ENCODE results near the gene MPO. TPM values are rescaled to one million over a fixed set of nuclear protein-coding genes. Genes with fewer than 3 reads are reported as not detected.

Gene MPO
- total and polyA plus RNA-seq, 12 donors, result 0.07 to 2.5 (median 0.18) TPM; not detected in 2

GRCh38 chr17:58315281-58315711 lies 34.6 kb upstream of the MPO start:
- H3K4me3 ChIP-seq, result no peak overlapping the region
- TF ChIP-seq, protein P1, sequence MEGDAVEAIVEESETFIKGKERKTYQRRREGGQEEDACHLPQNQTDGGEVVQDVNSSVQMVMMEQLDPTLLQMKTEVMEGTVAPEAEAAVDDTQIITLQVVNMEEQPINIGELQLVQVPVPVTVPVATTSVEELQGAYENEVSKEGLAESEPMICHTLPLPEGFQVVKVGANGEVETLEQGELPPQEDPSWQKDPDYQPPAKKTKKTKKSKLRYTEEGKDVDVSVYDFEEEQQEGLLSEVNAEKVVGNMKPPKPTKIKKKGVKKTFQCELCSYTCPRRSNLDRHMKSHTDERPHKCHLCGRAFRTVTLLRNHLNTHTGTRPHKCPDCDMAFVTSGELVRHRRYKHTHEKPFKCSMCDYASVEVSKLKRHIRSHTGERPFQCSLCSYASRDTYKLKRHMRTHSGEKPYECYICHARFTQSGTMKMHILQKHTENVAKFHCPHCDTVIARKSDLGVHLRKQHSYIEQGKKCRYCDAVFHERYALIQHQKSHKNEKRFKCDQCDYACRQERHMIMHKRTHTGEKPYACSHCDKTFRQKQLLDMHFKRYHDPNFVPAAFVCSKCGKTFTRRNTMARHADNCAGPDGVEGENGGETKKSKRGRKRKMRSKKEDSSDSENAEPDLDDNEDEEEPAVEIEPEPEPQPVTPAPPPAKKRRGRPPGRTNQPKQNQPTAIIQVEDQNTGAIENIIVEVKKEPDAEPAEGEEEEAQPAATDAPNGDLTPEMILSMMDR (IDR thresholded peaks at IDR 0.05), result no peak
- H3K27me3 ChIP-seq, result no peaks in the 10 kb centered on the region
- DNase-seq (no peak), ATAC-seq (no peak)
- no peaks in the 10 kb centered on the region for H3K36me3 ChIP-seq
- no peak overlapping the region for H3K27ac ChIP-seq
- intact Hi-C loops (cut with DNase I), result loop anchor here in 5 of 10 donors (5.0 to 10.0 kb wide), 4 partner anchors 100 to 132 kb away; partner anchors contain the start of gene RNF43 (in 2 of the 5)
- WGBS, 2 donors, result 85 to 91% methylated on average over 6 of the region's 6 CpGs
- peaks cover 0 to 5% (median 0%) of the 10 kb centered on the region in 9 donors for H3K4me1 ChIP-seq
- H3K9me3 ChIP-seq, result no peaks in the 10 kb centered on the region

DNA sequence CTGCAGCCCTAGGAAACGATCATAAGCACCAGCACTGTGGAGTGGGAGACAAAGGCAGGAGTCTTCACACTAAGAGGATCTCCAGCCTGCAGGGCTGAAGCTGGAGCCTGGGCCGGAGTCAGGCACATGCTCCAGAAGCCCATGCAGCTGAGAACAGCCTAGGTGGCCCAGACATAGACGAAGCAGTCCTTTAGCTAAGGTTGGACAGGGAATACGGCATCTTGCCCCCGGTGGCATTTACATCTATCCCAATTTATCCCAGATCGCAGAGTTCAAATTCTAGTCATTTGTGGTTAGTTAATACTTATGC lies 33.9 kb upstream of the MPO start:
- no peaks in the 10 kb centered on the region for H3K9me3 ChIP-seq
- TF ChIP-seq, protein P1 (IDR thresholded peaks at IDR 0.05), result no peak
- H3K27ac ChIP-seq, result no peak overlapping the region
- H3K36me3 ChIP-seq, result no peaks in the 10 kb centered on the region
- H3K27me3 ChIP-seq, result no peaks in the 10 kb centered on the region
- peaks cover 0 to 5% (median 0%) of the 10 kb centered on the region in 9 donors for H3K4me1 ChIP-seq
- ATAC-seq (no peak), DNase-seq (no peak)
- no peak overlapping the region for H3K4me3 ChIP-seq
- WGBS, 2 donors, result 82 to 85% methylated on average over 6 of the region's 6 CpGs
- intact Hi-C loops (cut with DNase I), result loop anchor here in 7 of 10 donors (5.0 to 10.0 kb wide), 5 partner anchors 100 to 133 kb away; partner anchors contain the start of gene RNF43 (in 2 of the 7)

- Histone ChIP-seq H3K27me3 (no peaks in the 10 kb centered on the region), H3K4me1 (peaks cover 0 to 5% (median 0%) of the 10 kb centered on the region in 9 donors), H3K9me3 (no peaks in the 10 kb centered on the region), H3K27ac (no peak overlapping the region), H3K36me3 (no peaks in the 10 kb centered on the region), H3K4me3 (no peak overlapping the region)
- 67 to 76% methylated on average over 7 of the region's 7 CpGs for WGBS, 2 donors
- no peak for ATAC-seq
- TF ChIP-seq, protein P1 (IDR thresholded peaks at IDR 0.05), result no peak
- intact Hi-C loops (cut with DNase I), result loop anchor here in 5 of 10 donors (5.0 to 10.0 kb wide), 4 partner anchors 101 to 133 kb away; partner anchors contain the start of gene RNF43 (in 1 of the 5)
- DNase-seq, result no peak
These were observed 33.3 kb upstream of the MPO start for GRCh38 chr17:58313815-58314705.

DNA sequence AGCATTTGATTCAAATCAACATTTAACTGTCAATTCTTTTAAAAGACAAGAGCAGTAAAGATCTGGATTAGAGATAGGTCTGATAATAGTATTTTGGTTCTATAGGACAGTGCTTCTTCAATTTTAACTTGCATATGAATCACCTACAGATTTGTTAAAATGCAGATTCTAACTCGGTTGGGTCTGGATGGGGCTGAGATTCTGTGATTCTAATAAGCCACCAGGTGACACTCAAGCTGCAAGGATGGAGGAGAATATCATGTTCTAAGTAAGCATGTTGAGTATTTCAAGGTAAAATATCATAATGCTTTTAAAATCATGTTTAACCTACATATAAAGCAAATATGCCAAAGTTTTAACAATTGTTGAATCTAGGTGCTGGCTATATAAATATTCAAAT lies 32.1 kb upstream of the MPO start:
- Histone ChIP-seq H3K27me3 (no peaks in the 10 kb centered on the region), H3K36me3 (no peaks in the 10 kb centered on the region), H3K27ac (no peak overlapping the region), H3K4me1 (peaks cover 0 to 5% (median 0%) of the 10 kb centered on the region in 9 donors), H3K9me3 (no peaks in the 10 kb centered on the region), H3K4me3 (no peak overlapping the region)
- 51 to 55% methylated on average over 1 of the region's 1 CpG for WGBS, 2 donors
- TF ChIP-seq, protein P1 (IDR thresholded peaks at IDR 0.05), result no peak
- ATAC-seq (no peak), DNase-seq (no peak)
- intact Hi-C loops (cut with DNase I), result loop anchor here in 5 of 10 donors (5.0 to 10.0 kb wide), 4 partner anchors 102 to 134 kb away; partner anchors contain the start of gene RNF43 (in 1 of the 5)

All from heart right ventricle (tissue), 16 donors.